ENCODE data around the gene ADPRHL1. TPM values are rescaled to one million over a fixed set of nuclear protein-coding genes. Genes with fewer than 3 reads are reported as not detected.

ADPRHL1 gene
- total and polyA plus RNA-seq, 10 donors, result 0.52 to 4.3 (median 1.5) TPM

GRCh38 chr13:113426591-113426986 is 26.7 kb downstream of the ADPRHL1 start:
- Histone ChIP-seq H3K27me3 (replicated peaks in 1 of 7) (no peaks in the 10 kb centered on the region), H3K36me3 (peaks cover 0 to 6% (median 0%) of the 10 kb centered on the region in 6 donors), H3K4me3 (no peak overlapping the region), H3K9me3 (no peaks in the 10 kb centered on the region), H3K27ac (no peak overlapping the region), H3K4me1 (peaks cover 0 to 21% (median 13%) of the 10 kb centered on the region in 6 donors)
- 86 to 94% (median 93%) methylated on average over 15 of the region's 15 CpGs for WGBS, 5 donors
- intact Hi-C loops (cut with DNase I; ENCODE audit: low total_unique reads), result no loop called here
- no peak for TF ChIP-seq POLR2AphosphoS5 (IDR thresholded peaks at IDR 0.05)
- no peak for TF ChIP-seq CTCF (IDR thresholded peaks at IDR 0.05 in 8 of 11, conservative IDR thresholded peaks at IDR 0.05 in 3 of 11)
- TF ChIP-seq POLR2A (IDR thresholded peaks at IDR 0.05), result no peak
- DNase-seq, result no peak

- WGBS, 5 donors, result 90 to 94% (median 93%) methylated on average over 16 to 22 of the region's 22 CpGs
These were observed 27.2 kb downstream of the ADPRHL1 start for GRCh38 chr13:113425941-113426590.

GRCh38 chr13:113423520-113424163 is 29.6 kb downstream of the ADPRHL1 start:
- DNase-seq, result peak; percentile 81
- WGBS, 5 donors, result 53 to 78% (median 72%) methylated on average over 2 to 11 of the region's 11 CpGs

More at GRCh38 chr13:113425941-113426590, 27.2 kb downstream of the ADPRHL1 start:
- H3K9me3 ChIP-seq, result no peaks in the 10 kb centered on the region
- H3K4me1 ChIP-seq, result peaks cover 0 to 21% (median 13%) of the 10 kb centered on the region in 6 donors
- no peak overlapping the region for H3K4me3 ChIP-seq
- intact Hi-C loops (cut with DNase I; ENCODE audit: low total_unique reads), result no loop called here
- TF ChIP-seq POLR2A (IDR thresholded peaks at IDR 0.05) (no peak), CTCF (IDR thresholded peaks at IDR 0.05 in 8 of 11, conservative IDR thresholded peaks at IDR 0.05 in 3 of 11) (no peak), POLR2AphosphoS5 (IDR thresholded peaks at IDR 0.05) (no peak)
- H3K27ac ChIP-seq, result no peak overlapping the region
- H3K36me3 ChIP-seq, result peaks cover 0 to 3% (median 0%) of the 10 kb centered on the region in 6 donors
- H3K27me3 ChIP-seq (replicated peaks in 1 of 7), result no peaks in the 10 kb centered on the region
- DNase-seq, result no peak

GRCh38 chr13:113422807-113423519 is 30.3 kb downstream of the ADPRHL1 start:
- H3K4me3 ChIP-seq, result no peak overlapping the region
- intact Hi-C loops (cut with DNase I; ENCODE audit: low total_unique reads), result no loop called here
- DNase-seq, result no peak

More at GRCh38 chr13:113423520-113424163, 29.6 kb downstream of the ADPRHL1 start:
- intact Hi-C loops (cut with DNase I; ENCODE audit: low total_unique reads), result no loop called here
- Histone ChIP-seq H3K27ac (peak overlapping the region in 5 of 8 donors; percentile 48 to 67 (median 56)), H3K4me3 (no peak overlapping the region), H3K27me3 (replicated peaks in 1 of 7) (no peaks in the 10 kb centered on the region), H3K36me3 (no peaks in the 10 kb centered on the region), H3K9me3 (no peaks in the 10 kb centered on the region), H3K4me1 (peaks cover 0 to 21% (median 13%) of the 10 kb centered on the region in 6 donors)
- no peak for TF ChIP-seq POLR2A (IDR thresholded peaks at IDR 0.05)
- TF ChIP-seq POLR2AphosphoS5 (IDR thresholded peaks at IDR 0.05), result peak; percentile 23 to 62 (median 61)

More at GRCh38 chr13:113422807-113423519, 30.3 kb downstream of the ADPRHL1 start:
- peaks cover 0 to 21% (median 13%) of the 10 kb centered on the region in 6 donors for H3K4me1 ChIP-seq
- H3K9me3 ChIP-seq, result no peaks in the 10 kb centered on the region
- H3K27me3 ChIP-seq (replicated peaks in 1 of 7), result no peaks in the 10 kb centered on the region
- TF ChIP-seq POLR2AphosphoS5 (IDR thresholded peaks at IDR 0.05) (no peak), CTCF (IDR thresholded peaks at IDR 0.05 in 8 of 11, conservative IDR thresholded peaks at IDR 0.05 in 3 of 11) (no peak), POLR2A (IDR thresholded peaks at IDR 0.05) (no peak)
- H3K27ac ChIP-seq, result peak overlapping the region in 5 of 8 donors; percentile 48 to 67 (median 56)
- 64 to 83% (median 78%) methylated on average over 17 to 26 of the region's 26 CpGs for WGBS, 5 donors
- no peaks in the 10 kb centered on the region for H3K36me3 ChIP-seq

Data from spleen (tissue), 11 donors.